ENCODE data around the gene TBC1D21. TPM values are rescaled to one million over a fixed set of nuclear protein-coding genes. Genes with fewer than 3 reads are reported as not detected.

TBC1D21 gene
- total RNA-seq, 2 experiments from 2014 or later: not detected

DNA sequence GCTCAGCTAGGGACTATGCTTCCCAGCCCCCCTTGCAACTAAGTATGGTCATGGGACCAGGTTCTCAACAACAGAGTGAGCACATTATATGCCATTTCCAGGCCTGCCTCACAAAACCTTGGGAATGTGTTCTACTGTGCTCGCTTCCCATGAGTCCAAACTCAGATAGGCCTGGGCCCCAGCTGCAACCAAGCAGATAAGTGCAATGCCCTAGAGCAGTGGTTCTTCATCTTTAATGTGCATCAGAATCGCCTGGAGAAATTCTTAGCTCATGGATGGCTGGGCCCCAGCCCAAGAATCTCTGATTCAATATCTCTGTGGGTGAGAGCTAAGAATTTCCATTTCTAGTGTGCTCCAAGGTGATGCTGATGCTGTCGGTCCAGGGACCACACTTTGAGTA, 27.5 kb upstream of the TBC1D21 start:
- H3K9me3 Mint-ChIP-seq: no peaks in the 10 kb centered on the region
- H3K4me1 Mint-ChIP-seq: no peaks in the 10 kb centered on the region
- H3K27me3 Mint-ChIP-seq: peaks cover 18% of the 10 kb centered on the region
- no peaks in the 10 kb centered on the region for H3K36me3 Mint-ChIP-seq (ENCODE audit: low read depth)
- no peak for DNase-seq
- no peak overlapping the region for H3K4me3 Mint-ChIP-seq
- no peak overlapping the region for H3K27ac Mint-ChIP-seq
- CTCF ChIA-PET: no interaction called here
- POLR2A ChIA-PET: no interaction called here

DNA sequence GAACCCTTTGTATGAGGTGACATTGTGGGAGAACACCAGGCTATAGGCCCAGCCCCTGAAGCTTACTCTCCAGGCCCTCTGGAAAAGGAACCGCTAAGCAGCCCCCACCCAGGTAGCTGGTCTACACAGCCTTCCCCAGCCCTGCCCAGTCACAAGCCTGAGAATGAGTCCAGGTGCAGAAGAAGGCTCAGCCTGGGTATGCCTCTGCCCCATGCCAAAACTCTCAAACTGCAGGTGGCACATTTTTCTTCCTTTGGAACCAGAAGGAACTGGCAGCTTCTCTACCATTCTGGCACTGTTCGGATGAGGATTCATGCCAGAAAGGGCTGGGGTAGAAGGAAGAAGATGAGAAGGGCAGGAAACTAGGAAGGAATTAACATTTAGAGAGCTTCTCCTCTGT, 23.7 kb upstream of the TBC1D21 start:
- Mint-ChIP-seq H3K27ac (no peak overlapping the region), H3K4me1 (no peaks in the 10 kb centered on the region), H3K36me3 (ENCODE audit: low read depth) (no peaks in the 10 kb centered on the region), H3K9me3 (no peaks in the 10 kb centered on the region), H3K27me3 (peaks cover 22% of the 10 kb centered on the region), H3K4me3 (no peak overlapping the region)
- ChIA-PET POLR2A (no interaction called here), CTCF (no interaction called here)
- DNase-seq: no peak

DNA sequence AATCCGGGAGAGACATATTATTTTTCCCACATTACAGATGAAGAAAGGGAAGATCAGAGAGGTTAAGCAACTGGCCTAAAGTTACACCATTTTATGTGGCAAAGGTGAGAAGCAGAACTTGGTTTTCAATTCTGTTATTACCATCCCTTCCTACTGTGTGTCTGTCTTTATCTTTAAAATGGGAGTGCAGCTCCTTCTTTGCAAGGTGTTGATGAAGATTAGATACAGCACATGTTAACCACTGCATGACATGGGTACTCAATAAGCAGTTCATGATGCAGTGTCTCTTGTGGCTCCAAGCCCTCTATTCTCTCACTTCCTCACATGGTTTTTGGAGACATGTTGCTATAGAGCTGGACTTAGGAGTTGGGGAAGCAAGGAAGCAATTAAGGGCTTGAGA, 23.1 kb upstream of the TBC1D21 start:
- peaks cover 25% of the 10 kb centered on the region for H3K27me3 Mint-ChIP-seq
- no peak overlapping the region for H3K27ac Mint-ChIP-seq
- ChIA-PET POLR2A (no interaction called here), CTCF (no interaction called here)
- H3K4me3 Mint-ChIP-seq: no peak overlapping the region
- no peak for DNase-seq
- H3K4me1 Mint-ChIP-seq: no peaks in the 10 kb centered on the region
- H3K36me3 Mint-ChIP-seq (ENCODE audit: low read depth): no peaks in the 10 kb centered on the region
- H3K9me3 Mint-ChIP-seq: no peaks in the 10 kb centered on the region

DNA sequence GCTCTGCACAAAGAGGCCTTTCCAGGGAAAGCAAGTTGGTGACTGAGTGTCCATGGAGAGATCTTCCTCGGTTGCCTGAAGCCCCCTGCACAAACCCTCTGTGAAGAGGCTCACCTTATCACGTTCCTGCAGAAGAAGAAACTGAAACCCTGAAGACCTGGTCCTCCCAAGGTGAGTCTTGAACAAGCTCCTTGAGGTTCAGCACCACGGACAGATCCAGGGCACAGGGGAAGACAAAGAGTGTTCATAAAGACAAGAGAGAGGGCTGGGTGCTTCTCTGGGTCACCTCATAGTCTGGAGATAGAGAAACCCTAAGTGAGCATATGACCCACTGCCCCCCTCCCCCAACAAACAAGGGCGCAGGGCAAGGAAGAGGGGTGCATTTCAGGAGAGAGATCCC, 21.7 kb upstream of the TBC1D21 start:
- H3K27me3 Mint-ChIP-seq: peaks cover 23% of the 10 kb centered on the region
- no peaks in the 10 kb centered on the region for H3K4me1 Mint-ChIP-seq
- ChIA-PET CTCF (interaction anchor here (1.0 kb wide), 1 partner anchor 22 kb away, joined by 5 read pairs; no protein-coding TSS in a partner anchor), POLR2A (no interaction called here)
- DNase-seq: peak; percentile 68
- no peak overlapping the region for H3K27ac Mint-ChIP-seq
- no peaks in the 10 kb centered on the region for H3K9me3 Mint-ChIP-seq
- no peak overlapping the region for H3K4me3 Mint-ChIP-seq
- H3K36me3 Mint-ChIP-seq (ENCODE audit: low read depth): no peaks in the 10 kb centered on the region

DNA sequence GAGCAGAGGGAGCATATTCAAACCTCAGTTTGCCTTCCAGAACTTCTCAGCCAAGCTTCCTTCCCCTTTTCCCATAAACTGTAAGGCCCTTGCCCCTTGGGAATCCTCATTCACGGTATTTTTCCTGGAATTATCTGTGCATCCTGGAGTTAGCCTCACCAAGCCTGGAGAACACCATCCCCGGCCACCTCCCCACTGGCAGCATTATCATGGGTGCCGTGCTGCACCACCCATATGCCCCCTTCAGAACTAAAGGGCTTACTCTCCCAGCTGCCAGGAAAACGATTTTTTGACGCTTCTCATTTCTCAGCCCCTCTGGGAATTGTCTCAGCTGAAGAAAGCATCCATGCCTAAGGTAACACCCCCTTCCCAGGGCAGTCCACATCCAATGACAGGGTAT, 20.9 kb upstream of the TBC1D21 start:
- CTCF ChIA-PET: no interaction called here
- no peaks in the 10 kb centered on the region for H3K9me3 Mint-ChIP-seq
- H3K27me3 Mint-ChIP-seq: peaks cover 27% of the 10 kb centered on the region
- no peak for DNase-seq
- no peaks in the 10 kb centered on the region for H3K36me3 Mint-ChIP-seq (ENCODE audit: low read depth)
- H3K27ac Mint-ChIP-seq: no peak overlapping the region
- no peak overlapping the region for H3K4me3 Mint-ChIP-seq
- POLR2A ChIA-PET: no interaction called here
- H3K4me1 Mint-ChIP-seq: no peaks in the 10 kb centered on the region

DNA sequence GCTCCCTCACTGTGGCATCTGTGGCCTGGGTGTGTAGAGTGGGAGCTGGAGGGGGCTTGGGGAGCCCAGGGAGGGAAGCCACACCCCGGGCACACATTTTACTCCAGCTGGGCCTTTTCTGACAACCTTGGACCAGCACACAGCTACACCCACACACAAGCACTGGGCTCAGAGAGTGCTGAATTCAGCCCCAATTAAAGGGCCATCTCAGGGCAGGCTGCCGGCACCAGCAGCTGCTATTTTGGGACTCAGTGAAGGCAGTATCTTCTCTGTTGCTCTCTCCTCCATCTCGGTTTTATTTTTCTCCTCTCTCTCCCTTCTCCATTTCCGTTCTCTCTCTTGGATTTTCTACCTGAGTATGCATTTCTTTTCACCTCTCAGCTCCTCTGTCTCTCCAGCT, 19.1 kb upstream of the TBC1D21 start:
- Mint-ChIP-seq H3K4me3 (no peak overlapping the region), H3K4me1 (no peaks in the 10 kb centered on the region), H3K36me3 (ENCODE audit: low read depth) (no peaks in the 10 kb centered on the region), H3K27me3 (peaks cover 30% of the 10 kb centered on the region), H3K9me3 (no peaks in the 10 kb centered on the region), H3K27ac (no peak overlapping the region)
- ChIA-PET CTCF (no interaction called here), POLR2A (no interaction called here)
- no peak for DNase-seq

DNA sequence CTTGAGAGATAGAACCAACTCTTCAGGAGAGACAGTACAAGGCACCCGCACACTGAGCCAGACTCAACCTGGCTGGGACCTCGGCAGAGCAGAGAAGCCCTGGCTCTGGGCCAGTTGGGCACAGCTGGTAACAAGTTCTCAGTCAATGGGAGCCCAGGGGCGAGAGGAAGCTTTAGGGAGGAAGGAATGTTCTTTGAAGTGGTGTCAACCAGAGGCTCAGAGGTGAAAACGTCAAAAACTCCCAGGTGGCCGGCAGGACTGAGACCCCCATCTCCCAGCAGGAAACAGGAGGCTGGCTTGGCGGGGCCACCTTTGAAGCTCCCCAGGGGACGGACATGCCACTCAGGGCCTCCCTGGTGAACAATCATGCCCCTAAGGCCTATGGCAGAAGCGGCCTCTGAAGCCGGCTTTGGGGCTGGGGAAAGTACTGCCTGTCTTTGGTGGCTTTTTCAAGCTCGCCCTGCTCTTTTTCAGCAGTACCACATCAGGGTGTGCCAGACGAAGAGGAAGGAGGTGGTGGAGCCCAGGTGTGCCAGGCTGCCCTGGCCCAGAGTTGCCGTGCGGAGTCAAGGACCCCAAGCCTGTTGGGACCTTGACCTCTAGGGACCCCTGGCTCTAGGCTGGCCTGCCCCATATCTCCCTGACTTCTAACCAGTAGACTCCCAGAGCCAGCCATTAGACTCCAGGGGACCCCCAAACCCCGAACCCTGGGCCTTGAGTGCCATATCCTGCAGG, 16.7 kb upstream of the TBC1D21 start:
- ChIA-PET CTCF (no interaction called here), POLR2A (no interaction called here)
- Mint-ChIP-seq H3K4me3 (no peak overlapping the region), H3K4me1 (no peaks in the 10 kb centered on the region), H3K27me3 (peaks cover 28% of the 10 kb centered on the region), H3K36me3 (ENCODE audit: low read depth) (no peaks in the 10 kb centered on the region), H3K9me3 (no peaks in the 10 kb centered on the region), H3K27ac (no peak overlapping the region)
- DNase-seq: no peak

DNA sequence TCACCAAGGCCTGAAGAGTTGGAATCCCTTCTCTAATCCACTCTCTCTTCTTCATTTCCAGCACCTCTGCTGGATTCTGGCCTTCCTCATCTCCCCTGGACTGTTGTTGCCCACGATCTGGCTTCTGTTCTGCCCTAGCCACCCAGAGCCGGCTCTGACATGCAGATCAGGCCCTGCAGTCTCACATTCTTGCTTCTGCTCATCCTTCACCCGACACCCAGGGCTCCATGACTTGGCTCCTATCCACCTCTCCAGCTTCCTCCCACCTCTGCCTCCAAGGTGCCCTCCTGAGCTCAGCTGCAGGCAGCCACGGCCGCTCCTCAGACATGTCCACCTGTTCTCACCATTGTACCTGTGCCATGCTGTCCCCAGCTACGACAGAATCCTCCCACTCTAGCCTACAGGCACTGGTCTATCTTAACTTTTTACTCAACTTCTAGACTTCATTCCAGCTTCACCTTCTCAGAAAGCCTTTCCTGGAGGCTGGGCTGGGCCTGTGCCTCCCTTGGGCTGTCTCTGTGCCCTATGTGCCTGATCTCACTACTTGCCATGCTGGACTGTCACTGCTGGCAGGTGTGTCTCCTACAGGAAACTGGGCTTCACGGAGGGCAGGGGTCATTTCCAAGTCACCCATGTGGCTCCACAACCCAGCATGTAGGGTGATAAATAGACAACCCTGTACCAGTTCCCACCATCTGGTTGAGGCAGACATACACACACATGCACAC, 16.0 kb upstream of the TBC1D21 start:
- H3K4me1 Mint-ChIP-seq: no peaks in the 10 kb centered on the region
- no peak overlapping the region for H3K27ac Mint-ChIP-seq
- H3K4me3 Mint-ChIP-seq: no peak overlapping the region
- H3K36me3 Mint-ChIP-seq (ENCODE audit: low read depth): no peaks in the 10 kb centered on the region
- H3K27me3 Mint-ChIP-seq: peaks cover 33% of the 10 kb centered on the region
- ChIA-PET CTCF (no interaction called here), POLR2A (no interaction called here)
- no peaks in the 10 kb centered on the region for H3K9me3 Mint-ChIP-seq
- DNase-seq: no peak

DNA sequence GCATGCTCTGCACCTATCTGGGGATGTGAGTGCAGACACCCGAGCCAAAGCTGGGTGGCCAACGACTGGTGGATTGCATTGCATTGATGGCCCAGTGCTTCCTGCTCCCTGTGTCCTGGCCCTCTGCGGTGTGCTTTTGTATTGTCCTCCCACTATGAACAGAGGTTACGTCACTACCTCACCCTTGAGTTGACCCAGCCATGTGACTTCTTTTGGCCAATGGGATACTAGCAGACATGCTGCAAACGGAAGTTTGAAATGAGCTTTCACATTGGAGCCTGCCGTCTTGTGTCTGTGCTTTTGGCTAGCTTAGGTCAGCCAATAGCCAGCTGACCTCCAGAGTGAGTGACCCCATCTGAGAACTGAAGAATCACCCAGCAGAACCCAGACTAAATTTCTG, 15.3 kb upstream of the TBC1D21 start:
- no peak overlapping the region for H3K4me3 Mint-ChIP-seq
- POLR2A ChIA-PET: no interaction called here

DNA sequence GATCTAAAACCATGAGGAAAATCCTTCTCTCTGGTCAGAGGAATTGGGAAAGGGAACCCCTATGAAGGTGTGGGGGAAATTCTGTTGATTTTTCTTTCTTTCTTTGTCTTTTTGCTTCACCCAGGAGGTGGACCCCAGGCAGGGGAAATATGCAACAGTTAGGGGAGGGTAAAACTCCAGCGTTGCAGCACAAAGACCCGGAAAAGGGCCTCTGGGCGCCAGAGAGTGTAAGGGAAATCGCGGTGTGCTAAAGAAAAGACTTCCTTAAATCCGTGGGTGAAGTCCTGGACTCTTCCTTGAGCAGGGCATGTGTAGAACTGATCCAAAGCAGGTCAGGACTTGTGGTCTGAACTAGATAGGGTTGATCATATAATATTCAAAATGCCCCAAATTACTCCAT, 11.1 kb upstream of the TBC1D21 start:
- H3K27me3 Mint-ChIP-seq: peaks cover 50% of the 10 kb centered on the region
- H3K27ac Mint-ChIP-seq: no peak overlapping the region
- H3K36me3 Mint-ChIP-seq (ENCODE audit: low read depth): no peaks in the 10 kb centered on the region
- no peaks in the 10 kb centered on the region for H3K9me3 Mint-ChIP-seq
- no peaks in the 10 kb centered on the region for H3K4me1 Mint-ChIP-seq
- no peak for DNase-seq
- H3K4me3 Mint-ChIP-seq: no peak overlapping the region
- ChIA-PET POLR2A (no interaction called here), CTCF (no interaction called here)

More for the DNA sequence above, 15.3 kb upstream of the TBC1D21 start:
- DNase-seq: no peak
- Mint-ChIP-seq H3K9me3 (no peaks in the 10 kb centered on the region), H3K4me1 (no peaks in the 10 kb centered on the region), H3K27ac (no peak overlapping the region), H3K27me3 (peaks cover 35% of the 10 kb centered on the region), H3K36me3 (ENCODE audit: low read depth) (no peaks in the 10 kb centered on the region)
- CTCF ChIA-PET: no interaction called here

DNA sequence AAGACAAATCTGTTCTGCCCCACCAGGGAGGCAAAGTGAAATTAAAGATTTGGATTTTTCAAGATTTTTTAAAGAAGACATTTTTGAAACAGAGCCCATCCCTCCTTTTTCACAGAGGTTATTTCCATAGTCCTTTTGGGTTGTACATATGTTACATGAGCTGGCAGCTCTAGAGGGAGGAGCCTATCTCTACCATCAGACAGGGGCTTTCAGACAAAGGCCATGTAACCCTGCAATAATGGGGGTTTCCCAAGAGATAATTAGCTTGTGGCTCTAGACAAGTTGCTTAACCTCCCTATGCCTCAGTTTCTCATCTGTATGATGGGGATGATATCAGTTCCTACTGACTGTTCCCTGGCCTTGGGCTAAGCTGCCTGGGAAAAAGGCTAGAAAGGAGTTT, 8.0 kb upstream of the TBC1D21 start:
- no peaks in the 10 kb centered on the region for H3K36me3 Mint-ChIP-seq (ENCODE audit: low read depth)
- ChIA-PET CTCF (interaction anchor here (2.0 kb wide), 1 partner anchor 9 kb away, joined by 8 read pairs; the partner anchor contains the start of gene TBC1D21), POLR2A (no interaction called here)
- DNase-seq: no peak
- H3K4me3 Mint-ChIP-seq: no peak overlapping the region
- peaks cover 56% of the 10 kb centered on the region for H3K27me3 Mint-ChIP-seq
- no peaks in the 10 kb centered on the region for H3K4me1 Mint-ChIP-seq
- no peak overlapping the region for H3K27ac Mint-ChIP-seq
- no peaks in the 10 kb centered on the region for H3K9me3 Mint-ChIP-seq

DNA sequence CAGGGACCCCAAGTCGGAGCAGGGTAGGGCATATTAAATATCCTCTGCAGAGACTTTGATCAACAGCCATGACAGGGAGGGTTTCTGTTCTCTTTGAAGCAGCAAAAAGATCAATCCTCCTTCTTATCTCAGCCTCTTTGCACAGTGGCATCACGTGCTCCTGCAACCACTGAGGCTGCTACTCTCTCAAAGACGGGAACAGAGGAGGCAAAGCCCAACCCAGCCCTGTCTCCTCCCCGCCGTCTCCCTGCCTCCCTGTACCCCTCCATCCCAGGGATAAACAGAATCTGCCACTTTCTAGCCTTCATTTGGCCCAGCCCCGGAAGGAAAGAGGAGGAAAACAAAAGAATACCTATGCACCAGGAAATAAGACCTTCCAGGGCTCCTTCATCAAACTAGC, 7.5 kb upstream of the TBC1D21 start:
- no peaks in the 10 kb centered on the region for H3K9me3 Mint-ChIP-seq
- no peaks in the 10 kb centered on the region for H3K36me3 Mint-ChIP-seq (ENCODE audit: low read depth)
- no peak overlapping the region for H3K4me3 Mint-ChIP-seq

DNA sequence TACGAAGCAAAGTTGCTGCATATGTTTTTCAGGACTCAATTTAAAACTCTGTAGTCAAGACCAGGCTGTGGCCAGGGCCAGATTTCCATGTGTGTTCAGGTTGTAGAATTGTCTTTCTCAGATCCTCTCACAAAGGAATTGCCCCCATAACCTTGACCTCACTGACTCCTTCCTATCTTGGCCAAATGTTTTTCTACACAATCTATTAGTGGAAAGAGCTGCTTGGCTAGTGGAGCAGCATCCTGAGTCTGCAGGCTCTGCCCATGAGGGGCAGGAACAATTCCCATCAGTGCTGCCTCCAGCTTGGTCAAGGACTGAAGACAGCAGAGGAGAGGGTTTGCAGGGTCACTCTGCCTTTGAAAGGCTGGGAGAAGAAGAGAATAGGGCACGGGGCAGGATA, 6.9 kb upstream of the TBC1D21 start:
- Mint-ChIP-seq H3K27ac (no peak overlapping the region), H3K27me3 (peaks cover 64% of the 10 kb centered on the region), H3K36me3 (ENCODE audit: low read depth) (no peaks in the 10 kb centered on the region), H3K9me3 (no peaks in the 10 kb centered on the region), H3K4me3 (no peak overlapping the region), H3K4me1 (no peaks in the 10 kb centered on the region)
- DNase-seq: no peak
- ChIA-PET POLR2A (no interaction called here), CTCF (no interaction called here)

More for the DNA sequence above, 7.5 kb upstream of the TBC1D21 start:
- DNase-seq: no peak
- POLR2A ChIA-PET: no interaction called here
- H3K27ac Mint-ChIP-seq: no peak overlapping the region
- peaks cover 58% of the 10 kb centered on the region for H3K27me3 Mint-ChIP-seq
- H3K4me1 Mint-ChIP-seq: no peaks in the 10 kb centered on the region
- CTCF ChIA-PET: interaction anchor here (2.0 kb wide), 1 partner anchor 8 kb away, joined by 8 read pairs; the partner anchor contains the start of gene TBC1D21

DNA sequence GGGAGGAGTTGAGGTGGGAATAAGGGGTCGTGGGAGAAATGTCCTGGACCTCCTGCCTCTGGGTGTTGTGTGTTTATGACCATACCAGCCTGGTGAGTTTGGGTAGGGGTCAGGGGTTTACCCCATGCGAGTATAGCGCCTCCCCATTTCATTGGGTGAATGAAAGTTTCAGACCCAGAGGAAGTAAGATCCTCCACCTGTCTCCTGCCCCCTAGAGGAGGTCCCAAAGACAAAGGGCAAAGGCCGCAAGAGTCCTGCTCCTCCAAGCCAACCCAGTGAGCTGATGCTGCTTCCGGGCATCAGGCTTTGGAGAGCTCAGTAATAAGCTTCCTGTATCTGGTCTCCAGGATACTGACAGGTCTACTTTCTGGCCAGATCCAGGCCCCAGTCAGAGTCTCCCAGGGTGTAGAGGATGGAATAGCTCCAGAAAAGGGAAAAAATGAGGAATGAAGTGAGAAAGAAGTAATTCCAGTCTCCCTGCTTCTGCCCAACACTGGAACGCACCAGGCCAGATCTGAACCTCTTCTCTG, 6.4 kb upstream of the TBC1D21 start:
- POLR2A ChIA-PET: no interaction called here
- no peak for DNase-seq
- H3K4me3 Mint-ChIP-seq: no peak overlapping the region
- CTCF ChIA-PET: interaction anchor here (1.6 kb wide), 1 partner anchor 42 kb away, joined by 3 read pairs; no protein-coding TSS in a partner anchor
- H3K36me3 Mint-ChIP-seq (ENCODE audit: low read depth): no peaks in the 10 kb centered on the region
- peaks cover 62% of the 10 kb centered on the region for H3K27me3 Mint-ChIP-seq
- no peaks in the 10 kb centered on the region for H3K4me1 Mint-ChIP-seq
- H3K27ac Mint-ChIP-seq: no peak overlapping the region
- no peaks in the 10 kb centered on the region for H3K9me3 Mint-ChIP-seq

Measured in activated CD4-positive, alpha-beta memory T cell treated with anti-CD3 and anti-CD28 coated beads, Interleukin-2, amount 10 ng/mL, durations not matched to agents 7 days and 5 days (primary cell).